ENCODE measurements around the gene TPM2. TPM values are rescaled to one million over a fixed set of nuclear protein-coding genes. Genes with fewer than 3 reads are reported as not detected.
A peak's percentile ranks its signal among the peaks of the same experiment; 100 is the strongest.

Gene TPM2
- total and polyA plus RNA-seq, 9 of the 15 experiments (the other 6 are each of a cell fraction or from before 2014, with no cell fraction given), result 0.28 to 16.1 (median 4.5) TPM

GRCh38 chr9:35664531-35665470 is 24.9 kb downstream of the TPM2 start, which contains the start of gene ARHGEF39 (continued):
- no peak for TF ChIP-seq ARID3B (CRISPR knock-in tag; IDR thresholded peaks at IDR 0.05; ENCODE audit: borderline replicate concordance)
- TF ChIP-seq MITF (IDR thresholded peaks at IDR 0.05), result no peak
- TF ChIP-seq RBM15 (IDR thresholded peaks at IDR 0.05; ENCODE audit: insufficient read depth, low read length), result no peak
- no peak for TF ChIP-seq CREB5 (CRISPR knock-in tag; IDR thresholded peaks at IDR 0.05)
- no peak for TF ChIP-seq HIVEP1 (CRISPR knock-in tag; IDR thresholded peaks at IDR 0.05)
- TF ChIP-seq ZBTB43 (CRISPR knock-in tag; IDR thresholded peaks at IDR 0.05), result no peak
- TF ChIP-seq BACH1 (tag; IDR thresholded peaks at IDR 0.05), result no peak
- no peak for TF ChIP-seq ZNF830 (CRISPR knock-in tag; IDR thresholded peaks at IDR 0.05)
- TF ChIP-seq RB1 (IDR thresholded peaks at IDR 0.05; ENCODE audit: low read depth), result peak; percentile 74; the same call in 1 of the 2 replicates
- no peak for TF ChIP-seq ZNF3 (CRISPR knock-in tag; IDR thresholded peaks at IDR 0.05)
- no peak for TF ChIP-seq MAFK (IDR thresholded peaks at IDR 0.05; ENCODE audit: low read length)
- TF ChIP-seq PTRF (tag; IDR thresholded peaks at IDR 0.05), result no peak
- peak; percentile 31 for TF ChIP-seq MEIS2 (IDR thresholded peaks at IDR 0.05; ENCODE audit: partially characterized antibody)
- no peak for TF ChIP-seq STAT5A (IDR thresholded peaks at IDR 0.05; ENCODE audit: borderline replicate concordance, low read length)
- TF ChIP-seq PPARD (CRISPR knock-in tag; IDR thresholded peaks at IDR 0.05), result no peak
- peak in 1 of 2 experiments; percentile 38; a peak in 1 of 4 replicates for TF ChIP-seq RAD21 (CRISPR knock-in tag; conservative IDR thresholded peaks at IDR 0.05 in 1 of 2, IDR thresholded peaks at IDR 0.05 in 1 of 2)
- TF ChIP-seq CBFA2T3 (IDR thresholded peaks at IDR 0.05), result no peak
- no peak for TF ChIP-seq RBM25 (IDR thresholded peaks at IDR 0.05; ENCODE audit: low read depth, low read length, severe bottlenecking)
- TF ChIP-seq XRCC5 (IDR thresholded peaks at IDR 0.05; ENCODE audit: low read depth, low read length), result no peak; the same call in 1 of the 2 replicates
- TF ChIP-seq FOXA1 (IDR thresholded peaks at IDR 0.05; ENCODE audit: borderline replicate concordance), result no peak
- TF ChIP-seq ZBTB12 (CRISPR knock-in tag; IDR thresholded peaks at IDR 0.05), result no peak
- no peak for TF ChIP-seq MXI1 (IDR thresholded peaks at IDR 0.05; ENCODE audit: low read depth, low read length)
